Muscle layer of duodenum (tissue), 2 donors: ENCODE data around the gene CACNA2D2.

ENCODE experiments used
- H3K27ac ChIP-seq: one replicate; pipeline ENCODE4 v1.7.0; 2013; ENCODE audit warnings: mild to moderate bottlenecking, low read length
- H3K27me3 ChIP-seq: one replicate; pipeline ENCODE4 v1.7.0; 2013; ENCODE audit warnings: low read depth, mild to moderate bottlenecking, control low read depth, low read length
- H3K36me3 ChIP-seq, 2 donors: one replicate each; pipeline ENCODE4 v1.7.0; 2013; ENCODE audit warnings: low read length in 2 of 2, control low read depth in 1 of 2, mild to moderate bottlenecking in 1 of 2; ENCODE audit not compliant: insufficient read depth in 2 of 2, control insufficient read depth in 1 of 2
- H3K4me1 ChIP-seq, 2 donors: one replicate each; pipeline ENCODE4 v1.7.0; 2013; ENCODE audit warnings: low read length in 2 of 2, mild to moderate bottlenecking in 2 of 2, control low read depth in 1 of 2, moderate library complexity in 1 of 2; ENCODE audit not compliant: insufficient read depth in 2 of 2, control insufficient read depth in 1 of 2
- H3K4me3 ChIP-seq, 2 donors: one replicate each; pipeline ENCODE4 v1.7.0; 2013; ENCODE audit warnings: low read length in 2 of 2, low read depth in 1 of 2, mild to moderate bottlenecking in 1 of 2
- H3K9me3 ChIP-seq, 2 donors: one replicate each; pipeline ENCODE4 v1.7.0; 2013; ENCODE audit warnings: low read length in 2 of 2, control low read depth in 1 of 2, mild to moderate bottlenecking in 1 of 2; ENCODE audit not compliant: control insufficient read depth in 1 of 2
- donor health status: healthy.

Gene CACNA2D2

GRCh38 chr3:50474717-50475116, 28.7 kb downstream of the CACNA2D2 start:
- no peaks in the 10 kb centered on the region for H3K36me3 ChIP-seq
- no peak overlapping the region for H3K27ac ChIP-seq
- H3K9me3 ChIP-seq: no peaks in the 10 kb centered on the region
- H3K4me3 ChIP-seq: no peak overlapping the region
- H3K27me3 ChIP-seq: no peaks in the 10 kb centered on the region
- no peaks in the 10 kb centered on the region for H3K4me1 ChIP-seq

GRCh38 chr3:50473768-50474167, 29.7 kb downstream of the CACNA2D2 start:
- Histone ChIP-seq H3K4me3 (no peak overlapping the region), H3K9me3 (no peaks in the 10 kb centered on the region), H3K27ac (no peak overlapping the region), H3K4me1 (no peaks in the 10 kb centered on the region), H3K27me3 (no peaks in the 10 kb centered on the region), H3K36me3 (no peaks in the 10 kb centered on the region)

GRCh38 chr3:50472958-50473357, 30.5 kb downstream of the CACNA2D2 start:
- Histone ChIP-seq H3K27me3 (no peaks in the 10 kb centered on the region), H3K4me3 (no peak overlapping the region), H3K4me1 (no peaks in the 10 kb centered on the region), H3K9me3 (no peaks in the 10 kb centered on the region), H3K27ac (no peak overlapping the region), H3K36me3 (no peaks in the 10 kb centered on the region)

- no peaks in the 10 kb centered on the region for H3K4me1 ChIP-seq
- no peak overlapping the region for H3K4me3 ChIP-seq
- H3K27ac ChIP-seq: no peak overlapping the region
- H3K9me3 ChIP-seq: no peaks in the 10 kb centered on the region
- no peaks in the 10 kb centered on the region for H3K36me3 ChIP-seq
- H3K27me3 ChIP-seq: no peaks in the 10 kb centered on the region
Observed at GRCh38 chr3:50470658-50471057, 32.8 kb downstream of the CACNA2D2 start.

GRCh38 chr3:50467919-50468318, 35.5 kb downstream of the CACNA2D2 start:
- no peaks in the 10 kb centered on the region for H3K4me1 ChIP-seq
- H3K27me3 ChIP-seq: no peaks in the 10 kb centered on the region
- no peaks in the 10 kb centered on the region for H3K9me3 ChIP-seq
- no peak overlapping the region for H3K27ac ChIP-seq
- H3K36me3 ChIP-seq: no peaks in the 10 kb centered on the region
- no peak overlapping the region for H3K4me3 ChIP-seq

GRCh38 chr3:50466177-50466576, 37.3 kb downstream of the CACNA2D2 start:
- Histone ChIP-seq H3K36me3 (no peaks in the 10 kb centered on the region), H3K27ac (no peak overlapping the region), H3K4me1 (no peaks in the 10 kb centered on the region), H3K9me3 (no peaks in the 10 kb centered on the region), H3K4me3 (no peak overlapping the region), H3K27me3 (no peaks in the 10 kb centered on the region)

- Histone ChIP-seq H3K27me3 (no peaks in the 10 kb centered on the region), H3K9me3 (no peaks in the 10 kb centered on the region), H3K27ac (no peak overlapping the region), H3K4me3 (no peak overlapping the region), H3K4me1 (no peaks in the 10 kb centered on the region), H3K36me3 (no peaks in the 10 kb centered on the region)
Observed at GRCh38 chr3:50464569-50464968, 38.9 kb downstream of the CACNA2D2 start.

- Histone ChIP-seq H3K27ac (no peak overlapping the region), H3K9me3 (no peaks in the 10 kb centered on the region), H3K36me3 (no peaks in the 10 kb centered on the region), H3K4me3 (no peak overlapping the region), H3K4me1 (peaks cover 0 to 8% of the 10 kb centered on the region in 2 donors), H3K27me3 (no peaks in the 10 kb centered on the region)
Observed at GRCh38 chr3:50459785-50460184, 43.6 kb downstream of the CACNA2D2 start.

- no peak overlapping the region for H3K4me3 ChIP-seq
- no peaks in the 10 kb centered on the region for H3K9me3 ChIP-seq
- H3K27ac ChIP-seq: no peak overlapping the region
- no peaks in the 10 kb centered on the region for H3K27me3 ChIP-seq
- H3K36me3 ChIP-seq: no peaks in the 10 kb centered on the region
- peaks cover 0 to 8% of the 10 kb centered on the region in 2 donors for H3K4me1 ChIP-seq
Observed at GRCh38 chr3:50457988-50458387, 45.4 kb downstream of the CACNA2D2 start.

GRCh38 chr3:50455161-50456018, 48.0 kb downstream of the CACNA2D2 start:
- Histone ChIP-seq H3K9me3 (no peaks in the 10 kb centered on the region), H3K27me3 (no peaks in the 10 kb centered on the region), H3K27ac (no peak overlapping the region), H3K36me3 (no peaks in the 10 kb centered on the region), H3K4me3 (no peak overlapping the region), H3K4me1 (peaks cover 0 to 14% of the 10 kb centered on the region in 2 donors)

- peaks cover 0 to 19% of the 10 kb centered on the region in 2 donors for H3K4me1 ChIP-seq
- H3K4me3 ChIP-seq: no peak overlapping the region
- H3K27ac ChIP-seq: no peak overlapping the region
- no peaks in the 10 kb centered on the region for H3K9me3 ChIP-seq
- no peaks in the 10 kb centered on the region for H3K27me3 ChIP-seq
- no peaks in the 10 kb centered on the region for H3K36me3 ChIP-seq
Observed at GRCh38 chr3:50454481-50455070, 48.9 kb downstream of the CACNA2D2 start.
